BE2C (cell line): ENCODE results near the gene PKNOX2.

ENCODE experiments used
- DNase-seq: peaks from one replicate; pipeline ENCODE4 v3.0.0-alpha.2; 2020
- H3K27me3 ChIP-seq: fragments of 250-450 bp; sonication (Bioruptor Pico); 2 replicates; pipeline ENCODE4 v1.5.1; 2020; ENCODE audit warnings: mild to moderate bottlenecking
- H3K36me3 ChIP-seq: fragments of 250-450 bp; sonication (Bioruptor Pico); 2 replicates; pipeline ENCODE4 v1.5.1; 2020; ENCODE audit warnings: mild to moderate bottlenecking
- H3K4me1 ChIP-seq: fragments of 250-450 bp; sonication (Bioruptor Pico); 2 replicates; pipeline ENCODE4 v1.5.1; 2020
- H3K4me3 ChIP-seq: 2 replicates; pipeline ENCODE4 v1.5.1; 2011; ENCODE audit warnings: low read depth, low read length
- H3K9me3 ChIP-seq: fragments of 250-450 bp; sonication (Bioruptor Pico); 2 replicates; pipeline ENCODE4 v1.5.1; 2020
- TF ChIP-seq, protein P1 (sequence below): IDR thresholded peaks from 2 replicates; pipeline ENCODE4 v1.5.1; 2012; ENCODE audit warnings: mild to moderate bottlenecking, low read depth, low read length

Gene PKNOX2

GRCh38 chr11:125293596-125293995, 129.0 kb downstream of the PKNOX2 start:
- Histone ChIP-seq H3K9me3 (no peaks in the 10 kb centered on the region), H3K27me3 (peaks cover 9% of the 10 kb centered on the region), H3K4me1 (no peaks in the 10 kb centered on the region)

DNA sequence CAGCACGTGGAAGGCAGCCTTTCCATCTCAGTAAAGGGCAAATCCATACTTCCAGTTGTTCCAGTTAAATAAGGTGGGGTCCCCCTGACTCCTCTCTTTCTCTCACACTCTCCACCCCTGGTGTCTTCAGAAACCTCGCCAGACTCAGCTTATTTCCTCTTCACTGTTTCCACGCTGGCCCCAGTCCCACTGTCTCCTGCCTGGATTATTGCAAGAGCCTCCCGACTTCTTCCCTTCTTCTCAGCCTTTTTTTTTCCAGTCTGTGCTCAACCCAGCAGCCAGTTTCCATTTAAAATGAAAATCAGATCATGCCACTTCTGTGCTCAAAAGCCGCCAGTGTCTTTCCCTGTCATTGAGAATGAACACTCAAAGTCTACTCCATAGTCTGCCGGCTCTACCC, 131.4 kb downstream of the PKNOX2 start:
- no peak for DNase-seq
- Histone ChIP-seq H3K4me1 (no peaks in the 10 kb centered on the region), H3K9me3 (no peaks in the 10 kb centered on the region), H3K4me3 (no peak overlapping the region), H3K36me3 (no peaks in the 10 kb centered on the region), H3K27me3 (peaks cover 6% of the 10 kb centered on the region)
- TF ChIP-seq, protein P1, sequence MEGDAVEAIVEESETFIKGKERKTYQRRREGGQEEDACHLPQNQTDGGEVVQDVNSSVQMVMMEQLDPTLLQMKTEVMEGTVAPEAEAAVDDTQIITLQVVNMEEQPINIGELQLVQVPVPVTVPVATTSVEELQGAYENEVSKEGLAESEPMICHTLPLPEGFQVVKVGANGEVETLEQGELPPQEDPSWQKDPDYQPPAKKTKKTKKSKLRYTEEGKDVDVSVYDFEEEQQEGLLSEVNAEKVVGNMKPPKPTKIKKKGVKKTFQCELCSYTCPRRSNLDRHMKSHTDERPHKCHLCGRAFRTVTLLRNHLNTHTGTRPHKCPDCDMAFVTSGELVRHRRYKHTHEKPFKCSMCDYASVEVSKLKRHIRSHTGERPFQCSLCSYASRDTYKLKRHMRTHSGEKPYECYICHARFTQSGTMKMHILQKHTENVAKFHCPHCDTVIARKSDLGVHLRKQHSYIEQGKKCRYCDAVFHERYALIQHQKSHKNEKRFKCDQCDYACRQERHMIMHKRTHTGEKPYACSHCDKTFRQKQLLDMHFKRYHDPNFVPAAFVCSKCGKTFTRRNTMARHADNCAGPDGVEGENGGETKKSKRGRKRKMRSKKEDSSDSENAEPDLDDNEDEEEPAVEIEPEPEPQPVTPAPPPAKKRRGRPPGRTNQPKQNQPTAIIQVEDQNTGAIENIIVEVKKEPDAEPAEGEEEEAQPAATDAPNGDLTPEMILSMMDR: no peak

More at GRCh38 chr11:125293596-125293995, 129.0 kb downstream of the PKNOX2 start:
- H3K4me3 ChIP-seq: no peak overlapping the region
- no peaks in the 10 kb centered on the region for H3K36me3 ChIP-seq
- TF ChIP-seq, protein P1: no peak
- DNase-seq: no peak

DNA sequence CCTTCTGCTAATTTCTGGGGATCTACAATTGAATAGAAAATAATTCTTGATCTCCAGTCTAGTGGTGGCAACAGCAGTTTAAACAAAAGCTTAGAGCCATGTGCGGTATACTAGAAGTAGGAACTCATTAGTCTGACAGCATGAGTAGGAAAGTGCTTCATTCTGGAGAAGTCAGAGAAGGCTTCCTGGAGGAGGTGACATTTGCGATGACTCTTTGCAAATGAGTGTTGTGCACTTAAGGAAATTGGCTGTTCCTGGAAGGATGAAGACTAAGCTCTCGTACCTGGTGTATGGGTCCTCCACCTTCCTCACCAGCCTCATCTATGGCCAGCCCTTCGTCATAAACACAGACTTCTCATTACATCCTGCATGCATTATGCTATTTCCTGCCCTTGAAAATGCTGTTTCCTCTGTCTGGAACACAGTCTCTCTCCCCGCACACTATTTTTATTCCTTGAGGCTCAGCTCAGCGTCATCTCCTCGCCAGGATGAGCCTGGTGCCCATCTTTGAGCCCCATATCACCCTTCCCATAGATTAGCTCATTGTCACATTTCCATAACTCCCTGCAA, 132.9 kb downstream of the PKNOX2 start:
- H3K36me3 ChIP-seq: no peaks in the 10 kb centered on the region
- DNase-seq: no peak
- H3K9me3 ChIP-seq: no peaks in the 10 kb centered on the region
- TF ChIP-seq, protein P1: no peak
- H3K27me3 ChIP-seq: peaks cover 6% of the 10 kb centered on the region
- H3K4me3 ChIP-seq: no peak overlapping the region
- H3K4me1 ChIP-seq: no peaks in the 10 kb centered on the region

DNA sequence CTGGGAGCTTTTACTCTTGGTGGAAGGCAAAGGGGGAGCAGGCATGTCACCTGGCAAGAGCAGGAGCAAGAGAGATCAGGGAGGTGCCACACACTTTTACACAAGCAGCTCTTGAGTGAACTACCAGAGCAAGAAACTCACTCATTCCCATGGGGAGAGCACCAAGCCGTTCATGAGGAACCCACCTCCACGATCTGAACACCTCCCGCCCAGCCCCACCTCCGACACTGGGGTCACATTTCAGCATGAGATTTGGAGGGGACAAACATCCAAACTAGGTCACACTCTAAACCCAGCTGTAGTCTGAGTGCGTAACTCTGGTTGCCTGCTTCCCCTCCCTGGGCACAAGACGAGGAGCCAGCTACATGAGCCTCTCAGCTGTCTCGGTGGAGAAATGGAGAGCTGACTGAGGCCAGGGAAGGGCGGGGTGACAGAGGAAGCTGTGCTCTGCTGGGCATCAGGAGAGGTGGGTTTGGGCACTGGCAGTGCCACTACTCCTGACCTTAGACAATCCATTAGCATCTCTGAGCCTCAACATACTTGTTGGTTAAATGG, 134.6 kb downstream of the PKNOX2 start:
- Histone ChIP-seq H3K4me1 (no peaks in the 10 kb centered on the region), H3K27me3 (peaks cover 6% of the 10 kb centered on the region), H3K36me3 (no peaks in the 10 kb centered on the region), H3K4me3 (no peak overlapping the region), H3K9me3 (no peaks in the 10 kb centered on the region)
- TF ChIP-seq, protein P1: no peak
- no peak for DNase-seq

DNA sequence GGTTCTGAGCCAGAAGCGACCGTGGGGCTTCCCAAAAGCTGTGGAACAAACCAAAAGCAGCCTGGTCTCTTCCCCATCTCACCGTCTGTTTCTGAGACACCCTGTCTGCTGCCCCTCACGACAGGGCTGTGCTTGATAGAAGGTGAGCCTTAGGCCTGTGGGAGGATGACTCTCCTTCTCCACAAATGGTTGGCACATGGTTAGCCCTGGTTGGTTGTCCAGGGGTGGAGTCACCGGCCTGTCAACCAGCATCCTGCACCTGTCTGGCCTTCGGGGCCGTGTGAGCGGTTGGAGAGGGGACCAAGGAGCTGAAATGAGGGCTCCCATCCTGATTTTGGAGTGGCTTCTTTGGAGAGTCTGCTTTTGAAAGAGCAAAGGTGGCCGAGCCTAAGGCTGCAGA, 135.3 kb downstream of the PKNOX2 start:
- no peaks in the 10 kb centered on the region for H3K9me3 ChIP-seq
- TF ChIP-seq, protein P1: no peak
- no peak for DNase-seq
- no peaks in the 10 kb centered on the region for H3K36me3 ChIP-seq
- H3K4me3 ChIP-seq: no peak overlapping the region
- peaks cover 5% of the 10 kb centered on the region for H3K27me3 ChIP-seq
- H3K4me1 ChIP-seq: no peaks in the 10 kb centered on the region

- Histone ChIP-seq H3K36me3 (no peaks in the 10 kb centered on the region), H3K4me1 (no peaks in the 10 kb centered on the region), H3K4me3 (no peak overlapping the region), H3K27me3 (no peaks in the 10 kb centered on the region; the same call in 1 of the 2 replicates), H3K9me3 (no peaks in the 10 kb centered on the region)
- TF ChIP-seq, protein P1: no peak
- no peak for DNase-seq
These were observed 136.3 kb downstream of the PKNOX2 start for GRCh38 chr11:125300791-125301218.
